Endothelial cell of hepatic sinusoid (primary cell): ENCODE results near the gene TBC1D5.
"Not testable (repeated sequence)": the region's sequence is repeated elsewhere in the genome, so short reads cannot be mapped to it uniquely, and the experiment has no call there.

ENCODE experiments used
- in situ Hi-C: cut with HindIII; loops from 2 replicates; pipeline ENCODE4 v1.10.0; 2017; ENCODE audit warnings: low sequenced_read_pairs

Gene TBC1D5

GRCh38 chr3:17742102-17742879, at the start of gene TBC1D5:
Gene TBC1D5 (minus strand): TSS chr3:17742631. CDS start chr3:17508570, 234,061 bp downstream.
- in situ Hi-C loops: no loop called here

- in situ Hi-C loops: no loop called here
Observed at GRCh38 chr3:17783426-17783825, 41.0 kb upstream of the TBC1D5 start.

GRCh38 chr3:17782751-17783150, 40.3 kb upstream of the TBC1D5 start:
- in situ Hi-C loops: no loop called here

- in situ Hi-C loops: not testable (repeated sequence)
Observed at GRCh38 chr3:17780369-17780768, 37.9 kb upstream of the TBC1D5 start.

- in situ Hi-C loops: not testable (repeated sequence)
Observed at GRCh38 chr3:17779304-17780250, 37.1 kb upstream of the TBC1D5 start.

- in situ Hi-C loops: not testable (repeated sequence)
Observed at GRCh38 chr3:17777326-17777725, 34.9 kb upstream of the TBC1D5 start.

- in situ Hi-C loops: no loop called here
Observed at GRCh38 chr3:17775073-17775472, 32.6 kb upstream of the TBC1D5 start.

- in situ Hi-C loops: not testable (repeated sequence)
Observed at GRCh38 chr3:17774180-17774910, 31.9 kb upstream of the TBC1D5 start.

- in situ Hi-C loops: no loop called here
Observed at GRCh38 chr3:17772556-17772955, 30.1 kb upstream of the TBC1D5 start.

- in situ Hi-C loops: no loop called here
Observed at GRCh38 chr3:17771177-17772017, 29.0 kb upstream of the TBC1D5 start.

- in situ Hi-C loops: no loop called here
Observed at GRCh38 chr3:17770682-17771081, 28.3 kb upstream of the TBC1D5 start.

GRCh38 chr3:17765819-17766472, 23.5 kb upstream of the TBC1D5 start:
- in situ Hi-C loops: no loop called here

- in situ Hi-C loops: no loop called here
Observed at GRCh38 chr3:17761563-17761962, 19.1 kb upstream of the TBC1D5 start.

GRCh38 chr3:17759901-17760300, 17.5 kb upstream of the TBC1D5 start:
- in situ Hi-C loops: no loop called here

- in situ Hi-C loops: no loop called here
Observed at GRCh38 chr3:17755836-17756235, 13.4 kb upstream of the TBC1D5 start.

GRCh38 chr3:17753632-17753992, 11.2 kb upstream of the TBC1D5 start:
- in situ Hi-C loops: no loop called here

GRCh38 chr3:17752876-17753631, 10.6 kb upstream of the TBC1D5 start:
- in situ Hi-C loops: no loop called here

- in situ Hi-C loops: no loop called here
Observed at GRCh38 chr3:17752436-17752835, 10.0 kb upstream of the TBC1D5 start.

- in situ Hi-C loops: no loop called here
Observed at GRCh38 chr3:17749705-17750293, 7.4 kb upstream of the TBC1D5 start.
